ENCODE measurements around the gene S100A7.

Gene S100A7

GRCh38 chr1:153460551-153460950 lies at the start of gene S100A7:
S100A7 (minus strand) TSS chr1:153460651; CDS start chr1:153459013, 1,638 bp downstream.
- no peak for DNase-seq (ENCODE audit: low spot score)

GRCh38 chr1:153509729-153510354 lies 49.4 kb upstream of the S100A7 start:
- DNase-seq (ENCODE audit: low spot score) = peak; percentile 75

DNA sequence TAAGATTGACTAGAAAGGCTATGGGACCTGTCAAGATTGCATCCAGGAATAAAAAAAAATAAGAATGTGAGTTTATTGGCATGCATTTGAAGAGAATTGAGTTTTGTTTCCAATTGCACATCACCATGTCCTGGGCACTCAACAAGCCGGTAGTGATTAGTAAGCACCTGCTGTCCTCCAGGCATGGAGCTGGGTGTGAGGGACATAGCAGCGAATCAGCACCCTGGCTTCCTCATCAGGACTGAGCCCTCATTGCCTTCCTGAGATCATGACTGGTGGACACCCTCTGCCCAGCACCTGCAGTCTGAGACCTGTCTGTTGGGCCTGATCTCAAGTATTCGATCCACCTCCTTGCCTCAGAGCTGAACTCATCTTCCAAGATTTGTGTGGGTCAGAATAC lies 48.6 kb upstream of the S100A7 start:
- DNase-seq (ENCODE audit: low spot score) = no peak

DNA sequence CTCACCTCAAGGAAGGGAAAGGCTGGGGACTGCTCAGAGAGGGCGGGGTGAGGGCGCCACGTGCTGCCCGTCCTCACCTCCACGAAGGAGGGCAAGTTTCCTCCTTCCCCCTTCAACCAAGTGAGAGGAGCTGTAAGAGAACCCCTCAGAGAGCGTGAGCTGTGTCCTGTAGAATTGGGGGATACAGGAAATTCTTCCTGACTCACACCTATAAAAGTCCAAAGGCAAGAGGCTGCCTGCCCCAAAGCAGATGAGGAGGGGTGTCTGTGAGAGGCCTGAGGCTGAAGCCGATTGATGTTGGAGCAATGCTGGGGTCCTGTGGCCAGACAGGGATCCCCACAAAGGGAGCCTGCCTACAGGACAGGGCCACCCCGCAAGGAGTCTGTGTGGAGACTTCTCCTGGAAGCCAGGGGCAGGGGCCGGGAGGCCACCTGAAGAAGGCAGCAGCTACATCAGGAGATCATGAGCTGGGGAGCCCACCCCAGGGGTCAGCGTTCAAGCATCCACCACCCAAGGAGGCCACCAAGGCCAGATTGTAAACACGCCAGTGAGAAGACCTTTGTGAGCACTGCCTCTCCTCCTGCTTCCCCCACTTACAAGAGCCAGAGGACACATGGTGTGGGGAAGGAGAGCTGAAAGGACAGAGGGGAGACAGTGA lies 47.6 kb upstream of the S100A7 start:
- no peak for DNase-seq (ENCODE audit: low spot score)

DNA sequence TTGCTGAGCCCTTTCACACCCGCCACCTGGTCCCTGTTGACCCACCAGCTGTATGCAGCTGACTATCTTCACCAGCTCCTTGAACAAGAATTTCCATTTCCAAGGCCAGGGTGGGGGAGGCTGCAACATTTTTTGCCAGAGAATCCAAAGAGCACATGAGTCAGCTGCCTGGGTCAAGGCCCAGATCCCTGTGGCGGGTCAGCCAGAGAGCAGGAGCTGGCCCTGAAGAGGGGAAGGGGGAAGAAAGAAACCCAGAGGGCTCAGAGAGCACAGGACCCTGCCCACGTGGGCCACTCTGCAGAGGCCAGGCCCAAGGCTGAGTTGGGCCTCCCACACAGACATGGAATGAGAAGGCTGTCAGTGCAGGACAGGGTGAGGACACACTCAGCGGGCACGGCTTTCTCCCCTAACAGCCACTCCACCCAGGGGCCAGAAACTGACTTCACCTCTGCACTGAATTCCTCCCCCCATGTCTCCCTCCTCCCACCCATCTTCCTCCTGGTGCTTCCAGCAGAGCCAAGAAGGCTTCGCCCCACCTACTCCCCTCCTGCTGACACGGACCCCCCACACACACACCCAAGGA lies 46.5 kb upstream of the S100A7 start:
- DNase-seq (ENCODE audit: low spot score) = no peak

DNA sequence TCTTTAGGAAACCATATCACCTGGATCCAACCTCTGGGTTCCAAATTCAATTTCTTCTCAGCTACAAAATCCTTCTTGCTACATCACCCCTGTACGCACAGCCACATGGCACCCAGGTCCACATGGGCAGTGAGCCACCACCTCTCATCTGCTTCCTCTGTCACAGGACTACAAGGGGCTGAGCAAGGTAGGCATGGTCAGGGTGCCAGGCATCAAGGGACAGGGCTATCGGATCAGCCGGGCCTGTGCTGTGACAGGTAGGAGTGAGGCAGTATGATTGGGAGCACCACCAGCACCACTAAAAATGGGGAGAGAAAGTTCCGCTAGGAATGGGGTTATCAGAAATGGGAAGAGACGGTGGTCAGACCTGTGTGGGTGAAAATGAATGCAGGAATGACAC lies 45.9 kb upstream of the S100A7 start:
- no peak for DNase-seq (ENCODE audit: low spot score)

DNA sequence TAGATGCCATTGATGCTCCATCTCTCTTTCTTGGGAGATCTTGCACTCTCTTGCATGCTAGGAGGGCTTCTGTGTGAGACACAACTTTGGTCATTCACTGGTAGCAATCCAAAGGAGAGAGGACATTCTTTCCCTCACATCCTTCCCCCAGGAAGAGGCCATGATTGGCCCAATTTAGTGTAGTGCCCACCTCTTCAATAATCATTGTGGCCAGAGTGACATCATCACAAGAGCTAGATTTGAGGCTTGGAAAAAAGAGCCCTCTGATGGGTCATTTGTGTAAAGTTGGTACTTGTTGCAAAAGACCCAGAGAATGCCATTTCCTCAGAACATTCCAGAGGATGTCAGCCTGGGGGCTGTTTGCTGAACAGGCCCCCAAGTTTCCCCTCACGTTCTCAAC lies 45.1 kb upstream of the S100A7 start:
- no peak for DNase-seq (ENCODE audit: low spot score)

DNA sequence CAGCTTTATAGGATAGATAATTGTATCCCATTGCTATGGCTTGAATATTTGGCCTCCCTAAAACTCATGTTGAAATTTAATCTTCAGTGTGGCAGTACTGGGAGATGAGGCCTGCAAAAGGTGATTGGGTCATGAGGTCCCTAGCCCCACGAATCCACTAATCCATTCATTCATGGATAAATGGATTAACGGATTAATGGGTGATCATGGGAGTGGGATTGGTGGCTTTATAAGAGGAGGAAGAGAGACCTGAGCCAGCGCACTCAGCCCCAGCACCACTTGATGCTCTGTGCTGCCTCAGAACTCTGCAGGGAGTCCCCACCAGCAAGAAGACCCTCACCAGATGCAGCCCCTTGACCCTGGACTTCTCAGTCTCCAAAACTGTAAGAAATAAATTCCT lies 43.3 kb upstream of the S100A7 start:
- DNase-seq (ENCODE audit: low spot score) = no peak

GRCh38 chr1:153498746-153499145 lies 38.3 kb upstream of the S100A7 start:
- DNase-seq (ENCODE audit: low spot score) = no peak

DNA sequence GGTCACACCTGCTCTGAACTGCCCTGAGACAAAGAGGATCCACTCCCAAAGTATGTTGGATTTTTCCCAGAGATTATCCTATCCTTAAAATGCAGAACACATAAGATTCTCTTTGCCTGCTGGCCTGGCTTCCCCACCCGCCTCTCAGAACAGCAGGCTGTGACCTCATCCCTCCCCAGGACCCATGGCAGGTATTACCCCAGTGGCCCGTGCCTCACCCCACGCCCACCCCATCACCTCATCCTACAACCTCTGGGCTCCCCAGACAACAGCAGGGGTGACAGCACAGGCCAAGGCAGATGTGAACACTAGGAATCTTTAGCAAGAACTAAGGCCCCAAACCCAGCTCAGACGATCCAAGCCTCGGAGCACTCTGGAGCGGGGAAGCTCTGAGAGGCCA lies 35.1 kb upstream of the S100A7 start:
- DNase-seq (ENCODE audit: low spot score) = no peak

DNA sequence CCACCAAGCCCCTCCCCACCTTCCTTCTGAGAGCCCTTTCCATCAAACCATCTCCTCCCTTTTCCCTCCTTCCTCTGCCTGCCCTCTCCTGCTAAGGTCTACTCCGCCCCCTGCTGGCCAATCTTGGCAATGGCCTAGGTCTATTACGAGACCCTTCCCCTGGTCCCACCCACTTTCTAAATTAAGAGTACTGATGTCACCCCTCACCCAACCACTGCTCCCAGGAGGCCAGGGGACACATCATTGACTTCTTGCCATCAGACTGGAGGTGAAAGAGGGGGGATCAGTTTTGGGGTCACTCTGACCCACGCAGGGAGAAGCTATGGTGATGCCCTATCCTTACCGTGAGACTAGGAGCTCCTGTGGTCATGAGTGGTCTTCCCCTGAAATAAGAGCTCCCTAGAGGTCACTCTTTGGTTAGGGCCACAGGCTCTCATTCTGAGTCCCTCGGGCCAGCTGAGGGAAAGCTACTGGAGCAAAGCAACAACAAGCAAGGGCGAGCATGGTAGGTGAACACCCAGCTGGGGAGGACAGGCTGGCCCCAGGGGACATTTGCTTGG lies 34.6 kb upstream of the S100A7 start:
- DNase-seq (ENCODE audit: low spot score) = peak; percentile 70

GRCh38 chr1:153493343-153493960 lies 33.0 kb upstream of the S100A7 start:
- DNase-seq (ENCODE audit: low spot score) = no peak

DNA sequence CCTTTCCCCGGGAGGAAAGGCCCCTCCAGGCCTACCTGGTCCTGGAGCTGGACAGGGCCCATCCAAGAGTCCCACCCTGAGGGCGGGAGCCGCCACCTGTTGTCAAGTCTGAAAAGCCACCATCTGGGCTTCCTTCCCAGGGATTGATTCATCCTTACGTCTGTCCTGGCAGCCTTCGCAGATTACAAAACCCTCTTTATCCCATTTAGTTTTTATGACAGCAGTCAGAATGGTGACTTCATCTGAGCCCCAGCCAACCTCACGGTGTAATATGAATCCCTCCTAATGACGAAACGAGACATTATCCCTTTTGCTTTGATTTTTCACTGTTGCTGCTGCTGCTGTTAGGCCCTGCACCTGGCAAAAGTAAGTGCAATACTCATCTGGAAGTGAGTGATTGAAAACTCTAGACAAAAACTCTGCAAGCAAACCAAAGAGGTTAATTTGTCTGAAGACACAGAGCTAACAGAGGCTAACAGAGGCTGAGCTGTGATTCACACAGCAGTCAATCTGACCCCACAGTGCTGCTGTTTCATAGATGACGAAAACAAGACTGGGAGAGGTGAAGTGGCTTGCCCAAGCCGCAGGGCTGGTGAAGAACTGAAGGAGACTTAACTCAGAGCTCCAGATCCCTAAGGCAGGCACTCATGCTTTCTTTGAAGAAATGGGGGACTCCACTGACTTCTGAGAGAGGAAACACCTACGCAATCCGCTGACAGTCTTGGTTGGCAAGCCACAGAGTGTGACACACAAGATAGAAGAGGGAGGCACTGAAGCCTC lies 30.0 kb upstream of the S100A7 start:
- peak; percentile 34 for DNase-seq (ENCODE audit: low spot score)

DNA sequence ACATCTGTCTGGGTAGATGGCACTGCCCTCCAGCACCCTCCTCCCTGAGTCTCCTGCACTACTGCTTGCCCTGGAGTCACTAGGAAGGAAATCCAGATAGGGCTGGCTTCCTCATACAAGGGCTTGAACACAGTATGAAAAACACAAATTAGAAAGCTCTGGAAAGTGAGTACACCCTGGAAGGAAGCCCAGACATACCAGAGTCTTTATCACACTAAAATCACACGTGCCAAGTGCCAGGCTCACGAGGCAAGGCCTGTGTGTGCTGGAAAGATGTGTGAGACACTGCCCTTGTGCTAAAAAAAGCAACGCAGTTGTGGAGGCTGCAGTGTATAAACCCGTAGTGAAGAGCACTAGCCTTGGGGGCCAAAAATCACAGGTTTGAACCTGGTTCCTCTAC lies 28.3 kb upstream of the S100A7 start:
- DNase-seq (ENCODE audit: low spot score) = no peak

- DNase-seq (ENCODE audit: low spot score) = no peak
Measured at GRCh38 chr1:153487707-153488106, 27.3 kb upstream of the S100A7 start.

- DNase-seq (ENCODE audit: low spot score) = no peak
Measured at GRCh38 chr1:153485863-153486262, 25.4 kb upstream of the S100A7 start.

DNA sequence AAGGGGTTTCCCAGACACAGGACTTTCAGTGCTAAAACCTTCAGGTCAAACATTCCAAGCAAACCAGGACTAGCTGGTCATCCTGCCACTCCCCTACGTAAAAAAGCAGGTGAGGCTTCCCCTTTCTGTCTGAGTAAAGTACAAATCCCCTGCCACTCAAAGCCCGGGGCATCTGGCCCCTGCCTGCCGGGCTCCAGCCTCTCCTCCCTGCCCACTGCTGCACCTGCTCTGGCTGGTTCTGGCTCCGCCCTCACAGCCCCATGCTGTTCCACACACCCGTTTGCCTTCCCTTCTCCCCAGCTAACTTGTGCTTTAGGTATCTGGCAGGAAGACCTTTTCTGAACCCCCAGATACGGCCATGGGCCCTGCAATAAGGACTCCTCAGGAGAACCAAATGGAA lies 23.3 kb upstream of the S100A7 start:
- DNase-seq (ENCODE audit: low spot score) = no peak

- no peak for DNase-seq (ENCODE audit: low spot score)
Measured at GRCh38 chr1:153481124-153481523, 20.7 kb upstream of the S100A7 start.

- no peak for DNase-seq (ENCODE audit: low spot score)
Measured at GRCh38 chr1:153478692-153479618, 18.5 kb upstream of the S100A7 start.

DNA sequence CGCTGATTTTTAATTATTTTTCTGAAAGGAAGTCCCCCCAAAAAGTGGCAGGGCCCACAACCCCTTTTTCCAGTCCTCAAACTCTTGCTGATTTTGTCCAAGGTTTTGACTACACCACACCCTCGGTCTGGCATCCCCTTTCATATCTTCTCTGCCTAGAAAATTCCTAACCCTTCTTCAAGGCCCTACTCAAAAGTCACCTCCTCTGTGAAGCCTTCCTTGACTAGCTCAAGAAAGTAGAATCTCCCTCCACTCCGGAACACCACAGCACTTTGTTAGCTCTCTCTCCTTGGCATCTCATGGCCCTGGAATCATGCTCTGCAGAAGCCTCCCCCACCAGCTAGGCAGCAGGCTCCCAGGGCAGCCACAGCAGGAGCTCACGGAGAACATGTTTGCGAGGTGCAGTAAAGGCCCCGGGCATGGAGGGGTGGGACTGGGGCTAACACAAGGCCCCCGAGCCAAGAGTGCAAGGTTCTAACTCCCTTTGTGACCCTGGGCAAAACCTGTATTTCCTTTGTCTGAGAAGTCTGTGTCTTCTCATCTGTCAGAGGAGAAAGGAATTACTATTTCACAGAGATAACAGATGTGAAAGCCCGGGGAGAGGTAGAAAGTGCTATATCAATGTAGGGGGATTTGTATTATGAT lies 17.7 kb upstream of the S100A7 start:
- DNase-seq (ENCODE audit: low spot score) = no peak

All from CD4-positive, alpha-beta T cell treated with Interleukin-2 at 100 ng/mL for 4 hours (primary cell).